ENCODE measurements around the gene FOXJ3. TPM values are rescaled to one million over a fixed set of nuclear protein-coding genes. Genes with fewer than 3 reads are reported as not detected.

FOXJ3 gene
- total RNA-seq, 1 experiment from 2014 or later, result 27.3 TPM

DNA sequence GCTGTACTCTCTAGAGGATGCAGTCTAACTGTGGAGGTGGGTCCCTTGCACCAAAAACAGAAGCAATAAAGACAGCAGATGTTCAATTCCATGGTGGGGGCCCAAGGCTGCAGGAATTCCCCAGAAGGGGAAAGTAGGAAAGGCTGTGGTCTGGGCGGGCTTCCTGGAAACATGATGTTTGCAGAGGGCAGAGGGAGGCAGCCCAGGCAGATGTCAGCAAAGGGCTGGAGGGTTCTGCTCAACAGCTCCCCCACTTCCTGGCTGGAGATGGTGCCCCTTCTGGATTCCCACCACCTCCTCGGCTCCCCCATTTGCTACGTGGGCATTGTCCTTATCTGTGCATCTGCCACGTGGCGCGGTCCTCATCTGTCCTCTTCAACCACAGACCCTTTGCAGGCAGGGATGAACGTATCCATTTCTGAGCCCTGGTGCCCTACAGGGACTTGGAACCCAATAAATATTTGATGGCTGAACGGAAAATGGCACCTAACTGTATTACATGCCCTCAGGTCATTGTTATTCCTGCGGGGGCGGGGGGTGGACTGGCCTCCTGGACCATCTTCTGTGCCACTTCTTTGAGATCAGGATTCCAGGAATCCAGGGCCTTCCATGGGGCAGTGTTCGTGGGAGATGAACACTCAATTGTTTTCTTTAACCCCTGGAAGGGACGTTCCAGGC, 190.2 kb downstream of the FOXJ3 start:
- no peak for DNase-seq (ENCODE audit: low spot score)

DNA sequence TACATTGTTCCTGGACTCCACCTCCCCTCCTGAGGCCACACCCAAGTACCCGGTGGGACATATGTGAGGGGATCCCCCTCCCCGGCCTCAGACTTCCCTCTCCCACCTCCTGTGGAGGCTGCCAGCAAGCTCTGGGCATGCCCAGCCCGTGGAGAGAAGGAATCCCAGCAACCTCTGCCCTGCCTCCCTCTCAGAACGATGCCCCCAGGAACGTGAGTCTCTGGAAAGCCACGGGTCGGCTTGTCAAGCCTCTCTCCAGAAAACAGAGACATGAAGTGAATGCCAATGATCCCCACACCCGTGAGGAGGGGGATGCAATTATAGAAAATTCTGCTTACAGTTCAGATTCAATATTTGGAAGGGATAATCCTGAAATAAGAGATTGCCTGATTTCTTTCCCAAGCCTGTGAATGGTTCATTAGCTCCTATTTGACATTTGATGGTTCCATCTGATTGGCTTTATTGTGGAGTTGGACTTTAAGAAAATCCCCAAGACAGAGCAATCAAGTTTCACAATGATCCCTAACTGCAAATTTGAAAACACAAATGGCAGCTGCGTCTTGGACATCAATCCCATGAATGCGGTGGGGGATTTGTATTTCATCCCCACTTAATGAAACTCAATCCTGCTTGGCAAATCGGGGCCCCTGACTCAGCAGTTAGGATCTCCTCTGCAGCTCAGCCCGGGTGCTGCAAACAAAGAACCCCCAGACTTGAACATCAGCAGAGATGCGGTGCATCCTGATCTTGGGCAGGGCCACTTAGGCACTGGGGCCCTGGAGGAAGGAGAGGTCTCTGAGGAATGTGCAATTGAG, 190.9 kb downstream of the FOXJ3 start:
- no peak for DNase-seq (ENCODE audit: low spot score)

DNA sequence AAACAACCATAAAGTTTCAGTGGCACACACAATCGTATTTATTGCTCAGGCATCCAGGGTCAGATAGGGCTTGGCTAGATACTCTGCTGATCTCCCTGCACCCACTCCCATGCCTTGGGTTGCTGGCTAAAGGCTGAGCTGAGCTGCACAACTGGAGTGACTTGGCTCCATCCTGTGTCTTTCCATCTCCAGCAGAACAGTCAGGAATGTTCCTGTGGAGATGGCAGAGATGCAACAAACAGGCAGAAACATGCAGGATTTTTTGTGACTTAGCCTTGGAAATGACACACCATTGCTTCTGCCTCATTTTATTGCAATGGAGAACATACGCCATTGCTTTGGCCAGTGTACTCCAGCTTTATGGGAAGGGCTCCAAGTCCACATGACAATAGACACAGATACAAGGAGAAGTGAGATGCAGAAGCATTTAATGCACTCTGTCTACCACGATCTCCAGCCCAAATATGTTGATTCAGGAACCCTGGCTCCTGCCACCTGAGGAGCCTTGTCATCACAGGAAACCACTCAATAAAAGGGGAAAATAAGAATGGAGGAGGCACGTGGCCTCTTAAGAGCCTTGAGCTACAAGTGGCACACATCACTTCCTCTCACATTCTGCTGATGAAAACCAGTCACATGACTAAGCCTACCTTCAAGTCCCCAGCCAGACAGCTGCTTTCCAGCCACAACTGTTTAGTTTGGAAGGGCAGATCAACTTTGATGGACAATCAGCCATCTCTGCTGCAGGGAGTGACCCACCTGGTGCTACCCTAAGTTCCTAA, 191.9 kb downstream of the FOXJ3 start:
- no peak for DNase-seq (ENCODE audit: low spot score)

DNA sequence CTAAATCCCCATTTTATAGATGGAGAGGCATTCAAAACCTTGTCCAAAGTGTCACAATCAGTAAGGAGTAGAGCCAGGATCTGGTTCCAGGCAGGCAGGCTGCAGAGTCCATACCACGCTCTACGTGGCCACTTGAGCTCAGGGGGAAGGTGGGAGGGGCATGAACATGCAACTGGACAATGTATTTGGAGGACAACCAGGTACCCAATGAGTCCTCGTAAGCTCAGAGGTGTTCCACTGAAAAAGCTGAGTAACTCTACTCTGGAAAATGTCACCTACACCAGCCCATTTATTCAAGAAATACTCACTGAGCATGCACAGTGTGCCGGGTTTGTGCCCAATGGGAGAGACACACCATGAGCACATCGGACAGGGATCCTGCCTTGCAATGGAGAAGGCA, 193.1 kb downstream of the FOXJ3 start:
- no peak for DNase-seq (ENCODE audit: low spot score)

DNA sequence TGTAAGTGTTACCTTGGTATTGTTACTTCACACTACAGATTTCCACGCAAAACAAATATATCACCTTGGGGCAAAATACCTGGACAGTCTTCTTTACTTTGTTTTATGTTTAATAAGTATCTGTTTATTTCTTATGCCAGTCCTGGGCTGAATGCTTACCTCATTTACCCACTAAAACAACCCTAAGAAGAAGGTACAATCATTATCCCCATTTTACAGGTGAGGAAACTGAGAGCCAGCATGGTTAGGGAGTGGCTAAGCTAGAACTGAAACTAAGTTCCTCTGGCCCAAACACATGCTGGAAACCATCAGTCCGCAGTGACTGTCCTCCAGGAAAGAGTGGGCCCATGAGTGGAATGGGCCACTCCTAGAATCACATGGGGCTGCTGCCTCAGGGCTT, 194.8 kb downstream of the FOXJ3 start:
- DNase-seq (ENCODE audit: low spot score), result no peak

DNA sequence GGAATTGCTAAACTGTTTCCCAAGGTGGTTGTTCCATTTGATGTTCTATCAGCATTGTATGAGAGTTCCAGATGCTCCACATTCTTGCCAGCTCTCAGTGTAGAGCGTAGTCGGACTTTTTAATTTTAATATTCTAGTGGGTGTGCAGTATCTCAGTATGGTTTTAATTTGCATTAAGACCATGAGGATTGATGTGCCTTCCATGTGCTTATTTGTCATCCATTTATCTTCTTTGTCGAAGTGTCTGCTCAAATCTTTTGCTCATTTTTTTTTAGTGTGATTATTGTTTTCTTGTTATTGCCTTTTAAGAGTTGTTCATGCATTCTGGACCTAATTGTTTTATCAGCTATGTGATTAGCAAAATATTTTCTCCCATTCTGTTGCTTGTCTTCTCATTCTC, 195.6 kb downstream of the FOXJ3 start:
- DNase-seq (ENCODE audit: low spot score), result no peak

DNA sequence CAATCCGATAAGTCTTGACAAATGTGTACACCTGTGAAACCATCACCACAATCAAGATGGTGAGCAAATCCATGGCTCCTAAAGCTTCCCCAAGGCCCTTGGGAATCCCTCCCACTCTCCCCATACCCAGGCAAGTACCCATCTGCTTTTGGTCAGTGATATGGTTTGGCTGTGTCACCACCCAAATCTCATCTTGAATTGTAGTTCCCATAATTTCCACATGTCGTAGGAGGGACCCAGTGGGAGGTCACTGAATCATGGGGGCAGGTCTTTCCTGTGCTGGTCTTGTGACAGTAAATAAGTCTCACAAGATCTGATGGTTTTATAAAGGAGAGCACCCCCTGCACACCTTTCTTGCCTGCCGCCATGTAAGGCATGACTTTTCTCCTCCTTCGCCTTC, 196.4 kb downstream of the FOXJ3 start:
- DNase-seq (ENCODE audit: low spot score), result no peak

DNA sequence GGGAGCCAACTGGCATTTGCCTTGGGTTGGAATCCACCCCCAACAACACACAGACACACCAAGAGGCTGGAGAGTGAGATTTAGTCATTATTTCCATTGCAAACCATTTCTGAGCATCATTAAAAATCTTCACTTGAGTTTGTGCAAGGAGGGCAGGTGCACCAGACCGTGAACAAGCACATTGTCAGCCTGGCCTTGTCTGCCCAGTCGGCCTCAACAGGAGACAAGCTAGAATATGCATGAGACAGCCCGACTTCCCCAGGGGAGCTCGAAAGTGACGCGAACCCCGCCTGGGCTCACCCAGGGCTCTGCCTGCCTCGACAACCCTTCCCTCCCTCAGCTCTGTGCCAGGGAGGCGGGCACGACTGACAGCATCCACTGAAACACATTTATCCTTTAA, 197.3 kb downstream of the FOXJ3 start:
- DNase-seq (ENCODE audit: low spot score), result no peak

DNA sequence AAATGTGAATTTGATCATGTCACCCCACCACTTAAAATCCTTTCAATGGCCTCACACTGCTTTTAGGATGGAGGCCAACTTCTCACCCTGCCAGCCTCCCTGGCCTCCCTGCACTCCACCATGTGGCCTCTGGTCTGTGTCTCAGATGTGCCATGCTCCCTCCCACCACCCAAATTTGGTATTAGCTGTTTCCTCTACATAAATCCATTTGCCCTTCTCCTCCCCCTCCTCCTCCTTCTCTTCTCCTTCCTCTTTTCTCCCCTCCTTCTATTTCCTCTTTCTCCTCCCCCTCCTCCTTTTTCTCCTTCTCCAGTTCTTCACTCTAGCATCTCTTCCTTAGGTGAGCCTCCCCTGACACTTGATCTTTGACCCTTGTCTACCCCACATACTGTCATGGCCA, 198.6 kb downstream of the FOXJ3 start:
- no peak for DNase-seq (ENCODE audit: low spot score)

DNA sequence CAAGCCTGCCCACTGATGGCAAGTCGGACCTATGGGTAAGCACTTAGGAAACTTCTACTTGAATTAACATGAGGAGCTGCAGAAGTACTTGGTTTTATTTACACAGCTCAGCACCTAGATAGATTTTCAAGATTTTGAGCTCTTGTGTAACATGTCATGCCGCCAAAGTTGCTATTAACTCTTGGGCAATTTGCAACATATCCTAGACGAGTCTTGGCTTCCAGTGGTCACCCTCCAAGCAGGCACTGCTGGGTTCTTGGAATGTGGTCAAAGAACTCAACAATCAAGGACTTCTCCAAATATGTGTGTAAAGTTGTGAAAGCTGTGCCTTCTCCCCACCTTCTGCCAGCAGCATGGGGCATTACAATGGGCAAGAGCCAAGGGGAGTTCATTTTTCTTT, 199.6 kb downstream of the FOXJ3 start:
- DNase-seq (ENCODE audit: low spot score), result no peak

DNA sequence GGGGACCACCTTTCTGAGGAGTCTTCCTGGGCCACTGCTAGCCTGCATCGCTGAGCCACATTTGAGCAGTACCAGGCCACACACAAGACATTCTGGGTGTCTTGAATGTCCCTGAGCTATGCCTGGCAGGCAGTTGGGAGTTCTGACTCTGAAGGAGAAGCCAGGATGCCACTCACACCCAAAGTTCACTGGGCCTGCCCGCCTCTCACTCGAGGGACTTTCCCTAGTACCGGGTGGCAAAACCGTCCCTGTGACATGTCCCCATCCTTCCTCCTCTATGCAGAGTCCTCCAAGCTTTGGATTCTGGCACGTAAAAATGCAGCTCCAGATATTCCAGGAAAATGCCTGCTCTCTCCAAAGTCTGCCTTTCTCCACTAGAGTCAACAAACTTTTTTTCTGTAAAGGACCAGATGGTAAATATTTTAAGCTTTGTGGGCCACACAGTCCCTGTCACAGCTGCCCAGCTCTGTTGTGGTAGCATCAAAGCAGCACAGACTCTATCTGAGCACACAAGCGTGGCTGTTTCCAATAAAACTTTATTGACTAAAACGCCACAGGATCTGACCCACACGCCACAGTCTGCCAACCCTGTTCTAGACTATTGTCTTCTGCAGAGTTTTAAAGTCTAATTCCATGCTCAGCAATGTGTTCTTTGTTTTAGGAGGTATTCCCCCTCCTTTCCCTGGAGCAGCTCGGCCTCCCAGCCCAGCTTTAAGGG, 201.1 kb downstream of the FOXJ3 start:
- DNase-seq (ENCODE audit: low spot score), result no peak

DNA sequence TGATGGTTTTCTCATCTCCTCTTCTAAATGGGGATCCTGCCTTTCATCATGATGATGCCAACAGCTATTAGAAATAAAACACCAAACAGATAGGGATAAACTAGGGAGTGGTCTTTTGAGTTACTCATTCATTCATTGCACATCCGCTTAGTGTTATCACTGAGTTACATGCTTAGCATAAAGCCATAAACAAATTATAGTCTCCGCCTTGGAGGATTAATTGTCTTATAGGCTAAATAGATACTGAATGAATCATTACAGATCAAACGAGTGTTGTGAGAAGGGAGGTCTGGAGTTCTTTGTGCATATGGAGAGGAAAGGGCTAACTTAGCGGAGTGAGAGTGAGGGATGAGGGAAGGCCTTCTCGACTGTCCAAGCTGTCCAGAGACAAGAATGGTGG, 201.6 kb downstream of the FOXJ3 start:
- DNase-seq (ENCODE audit: low spot score), result no peak

DNA sequence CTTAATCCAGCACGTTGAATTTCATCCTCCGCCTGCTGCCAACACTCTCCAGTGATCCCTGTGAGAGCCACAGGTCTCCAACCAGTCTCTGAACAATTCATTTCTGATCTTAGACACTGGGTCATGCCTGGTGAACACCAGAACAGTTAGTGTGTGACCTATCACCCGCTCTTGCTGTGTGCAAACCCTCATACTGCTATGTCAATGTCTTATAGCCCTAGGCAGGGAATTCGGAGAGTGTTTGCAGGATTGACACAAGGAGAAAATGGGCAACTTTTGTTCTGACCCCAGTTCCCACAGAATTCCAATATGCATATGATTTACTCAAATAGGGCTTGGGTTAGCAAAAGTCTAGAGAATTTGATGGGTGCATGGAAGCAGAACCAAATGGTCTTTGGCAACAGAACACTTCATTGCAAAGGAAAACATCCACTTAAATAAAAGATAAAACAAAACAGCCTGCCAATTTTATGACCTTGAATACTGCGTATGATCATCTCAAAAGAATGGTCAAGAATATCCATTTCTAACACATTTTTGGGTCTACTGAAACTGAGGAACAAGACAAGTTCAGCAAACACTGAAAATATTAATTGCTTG, 204.9 kb downstream of the FOXJ3 start:
- DNase-seq (ENCODE audit: low spot score), result no peak

DNA sequence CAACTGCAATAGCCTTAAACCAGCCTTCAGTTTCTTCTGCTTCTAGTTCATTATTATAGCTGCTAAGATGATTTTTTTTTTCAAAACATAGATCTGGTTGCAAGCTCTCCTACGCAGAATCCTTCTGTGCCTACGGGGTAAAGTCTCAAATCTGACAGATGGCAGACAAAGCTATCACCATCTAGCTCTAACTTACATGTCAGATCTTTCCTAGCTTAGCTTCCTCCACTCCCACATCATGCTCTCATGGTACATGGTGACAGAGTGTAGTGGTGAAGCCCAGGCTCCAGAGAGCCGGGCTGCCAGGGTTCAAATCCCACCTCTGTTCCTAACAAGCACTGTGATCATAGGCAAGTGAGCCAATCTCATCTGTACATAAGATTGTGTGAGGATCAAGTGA, 206.1 kb downstream of the FOXJ3 start:
- DNase-seq (ENCODE audit: low spot score), result no peak

DNA sequence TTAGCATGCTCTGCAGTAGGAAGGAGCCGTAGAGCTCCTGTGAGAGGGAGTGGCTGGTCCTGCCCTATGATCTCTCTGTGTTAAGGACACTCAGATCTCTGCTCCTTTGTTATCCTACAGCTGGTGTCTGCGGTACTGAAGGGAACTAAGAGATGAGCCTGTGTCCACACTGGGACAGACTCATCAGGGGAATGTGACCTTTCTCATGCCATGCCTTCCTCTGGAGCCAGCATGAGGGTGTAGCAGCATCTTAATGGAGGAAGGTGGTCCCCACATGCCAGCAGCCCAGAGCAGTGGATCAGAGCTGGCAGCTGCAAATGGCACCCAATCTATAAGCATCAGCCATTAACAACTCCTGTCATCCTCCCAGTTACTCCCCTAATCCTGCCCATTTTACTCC, 206.5 kb downstream of the FOXJ3 start:
- DNase-seq (ENCODE audit: low spot score), result no peak

DNA sequence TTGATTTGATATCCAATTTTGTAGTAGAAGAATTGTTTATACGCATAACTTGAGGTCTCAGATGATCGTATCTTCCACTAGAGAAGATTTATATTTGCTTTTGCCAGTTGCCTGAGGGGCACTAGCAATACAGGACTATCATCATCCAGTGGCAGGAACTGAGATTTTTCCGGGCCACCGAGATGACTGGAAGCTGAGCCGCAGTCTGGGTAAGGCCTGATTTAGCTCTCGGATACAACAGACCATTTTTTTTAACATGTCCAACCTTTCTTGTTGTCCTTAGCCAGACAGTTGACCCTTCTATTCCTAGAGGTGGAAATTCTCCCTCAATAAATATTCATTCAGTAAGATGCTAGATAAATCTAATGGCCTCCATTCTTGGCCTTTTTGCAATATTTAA, 207.3 kb downstream of the FOXJ3 start:
- no peak for DNase-seq (ENCODE audit: low spot score)

Other genes starting within 250 kb of the FOXJ3 start
- gene GUCA2B, start 181.8 kb downstream of the FOXJ3 start, total RNA-seq (2014; rRNA removed; shearing (Covaris generic)), result not detected in 2 replicates
- not detected in 2 replicates for gene GUCA2A, start 170.5 kb downstream of the FOXJ3 start, total RNA-seq (2014; rRNA removed; shearing (Covaris generic))
- gene RIMKLA, start 45.6 kb upstream of the FOXJ3 start, total RNA-seq (2014; rRNA removed; shearing (Covaris generic)), result 0.62 TPM in 1 of 2 replicates, not detected in the other
- not detected in 2 replicates for gene ZMYND12, start 120.8 kb upstream of the FOXJ3 start, total RNA-seq (2014; rRNA removed; shearing (Covaris generic))
- gene PPCS, start 121.3 kb upstream of the FOXJ3 start, total RNA-seq (2014; rRNA removed; shearing (Covaris generic)), result 8.7 and 10.9 TPM in 2 replicates
- 1.2 and 1.8 TPM in 2 replicates for gene CCDC30, start 128.1 kb upstream of the FOXJ3 start, total RNA-seq (2014; rRNA removed; shearing (Covaris generic))